PFSK-1 (cell line): Measurements from ENCODE around the gene EIPR1.
A peak's percentile ranks its signal among the peaks of the same experiment; 100 is the strongest.

Experiments
- FOXP2 ChIP-seq: optimal IDR thresholded peaks from 2 replicates; pipeline ENCODE3; 2011; ENCODE audit warnings: borderline replicate concordance, control low read depth, inconsistent platforms; ENCODE audit not compliant: insufficient read depth; ENCODE audit errors: extremely low read length, extremely low read depth
- POLR2AphosphoS5 ChIP-seq: IDR thresholded peaks from 2 replicates; pipeline ENCODE4 v1.6.1; 2012; ENCODE audit warnings: low read depth, mild to moderate bottlenecking, control low read depth, low read length, moderate library complexity
- SIN3A ChIP-seq: IDR thresholded peaks from 2 replicates; pipeline ENCODE4 v1.6.1; 2012; ENCODE audit warnings: mild to moderate bottlenecking, low read length, moderate library complexity, borderline replicate concordance; ENCODE audit not compliant: insufficient read depth
- TAF1 ChIP-seq: IDR thresholded peaks from 2 replicates; pipeline ENCODE4 v1.6.1; 2012; ENCODE audit warnings: low read length, control low read depth, borderline replicate concordance; ENCODE audit not compliant: insufficient read depth
- TF ChIP-seq, protein P1 (sequence below), 2 experiments: IDR thresholded peaks; 2 replicates each; pipeline versions ENCODE4 v1.6.1 to v1.8.0; 2011 to 2012; ENCODE audit warnings: low read depth in 2 of 2, low read length in 2 of 2, control low read depth in 1 of 2, inconsistent platforms in 1 of 2, mild to moderate bottlenecking in 1 of 2, moderate library complexity in 1 of 2; ENCODE audit not compliant: insufficient read depth in 1 of 2

Gene EIPR1

GRCh38 chr2:3251946-3252345 is 125.7 kb downstream of the EIPR1 start:
- no peak for TF ChIP-seq FOXP2
- TF ChIP-seq, protein P1, sequence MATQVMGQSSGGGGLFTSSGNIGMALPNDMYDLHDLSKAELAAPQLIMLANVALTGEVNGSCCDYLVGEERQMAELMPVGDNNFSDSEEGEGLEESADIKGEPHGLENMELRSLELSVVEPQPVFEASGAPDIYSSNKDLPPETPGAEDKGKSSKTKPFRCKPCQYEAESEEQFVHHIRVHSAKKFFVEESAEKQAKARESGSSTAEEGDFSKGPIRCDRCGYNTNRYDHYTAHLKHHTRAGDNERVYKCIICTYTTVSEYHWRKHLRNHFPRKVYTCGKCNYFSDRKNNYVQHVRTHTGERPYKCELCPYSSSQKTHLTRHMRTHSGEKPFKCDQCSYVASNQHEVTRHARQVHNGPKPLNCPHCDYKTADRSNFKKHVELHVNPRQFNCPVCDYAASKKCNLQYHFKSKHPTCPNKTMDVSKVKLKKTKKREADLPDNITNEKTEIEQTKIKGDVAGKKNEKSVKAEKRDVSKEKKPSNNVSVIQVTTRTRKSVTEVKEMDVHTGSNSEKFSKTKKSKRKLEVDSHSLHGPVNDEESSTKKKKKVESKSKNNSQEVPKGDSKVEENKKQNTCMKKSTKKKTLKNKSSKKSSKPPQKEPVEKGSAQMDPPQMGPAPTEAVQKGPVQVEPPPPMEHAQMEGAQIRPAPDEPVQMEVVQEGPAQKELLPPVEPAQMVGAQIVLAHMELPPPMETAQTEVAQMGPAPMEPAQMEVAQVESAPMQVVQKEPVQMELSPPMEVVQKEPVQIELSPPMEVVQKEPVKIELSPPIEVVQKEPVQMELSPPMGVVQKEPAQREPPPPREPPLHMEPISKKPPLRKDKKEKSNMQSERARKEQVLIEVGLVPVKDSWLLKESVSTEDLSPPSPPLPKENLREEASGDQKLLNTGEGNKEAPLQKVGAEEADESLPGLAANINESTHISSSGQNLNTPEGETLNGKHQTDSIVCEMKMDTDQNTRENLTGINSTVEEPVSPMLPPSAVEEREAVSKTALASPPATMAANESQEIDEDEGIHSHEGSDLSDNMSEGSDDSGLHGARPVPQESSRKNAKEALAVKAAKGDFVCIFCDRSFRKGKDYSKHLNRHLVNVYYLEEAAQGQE (IDR thresholded peaks at IDR 0.05; ENCODE audit: insufficient read depth in 1 of 2, low read depth in 2 of 2, low read length in 2 of 2) = peak; percentile 59 to 86

GRCh38 chr2:3249476-3249962 is 128.1 kb downstream of the EIPR1 start:
- TF ChIP-seq POLR2AphosphoS5 = no peak
- TF ChIP-seq, protein P1 (IDR thresholded peaks at IDR 0.05; ENCODE audit: insufficient read depth in 1 of 2, low read depth in 2 of 2, low read length in 2 of 2) = no peak
- TF ChIP-seq SIN3A = no peak
- TF ChIP-seq FOXP2 = no peak
- TF ChIP-seq TAF1 = no peak

DNA sequence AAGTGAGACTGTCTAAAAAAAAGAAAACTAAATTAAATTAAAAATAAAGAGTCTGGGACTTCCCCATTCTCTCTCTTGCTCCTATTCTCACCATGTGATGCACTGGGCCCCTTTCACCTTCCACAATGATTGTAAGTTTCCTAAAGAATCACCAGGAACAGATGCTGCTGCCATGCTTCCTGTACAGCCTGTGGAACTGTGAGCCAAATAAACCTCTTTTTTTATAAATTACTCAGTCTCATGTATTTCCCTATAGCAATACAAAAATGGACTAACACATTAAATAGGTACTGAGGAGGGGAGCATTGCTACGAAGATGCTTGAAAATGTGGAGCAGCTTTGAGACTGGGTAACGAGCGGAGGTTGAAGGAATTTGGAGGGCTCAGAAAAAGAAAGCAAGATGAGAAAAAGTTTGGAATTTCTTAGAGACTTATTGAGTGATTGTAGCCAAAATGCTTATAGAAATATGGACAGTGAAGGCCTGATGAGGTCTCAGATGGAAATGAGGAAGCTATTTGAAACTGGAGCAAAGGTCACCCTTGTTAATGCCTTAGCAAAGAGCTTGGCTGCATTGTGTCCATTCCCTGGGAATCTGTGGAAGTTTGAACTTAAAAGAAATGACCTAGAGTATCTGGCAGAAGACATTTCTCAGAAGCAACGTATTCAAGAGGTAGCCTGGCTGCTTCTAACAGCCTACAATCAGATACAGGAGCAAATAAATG is 128.7 kb downstream of the EIPR1 start:
- TF ChIP-seq FOXP2 (no peak), SIN3A (no peak), TAF1 (no peak), POLR2AphosphoS5 (no peak)
- TF ChIP-seq, protein P1 (IDR thresholded peaks at IDR 0.05; ENCODE audit: insufficient read depth in 1 of 2, low read depth in 2 of 2, low read length in 2 of 2) = no peak

DNA sequence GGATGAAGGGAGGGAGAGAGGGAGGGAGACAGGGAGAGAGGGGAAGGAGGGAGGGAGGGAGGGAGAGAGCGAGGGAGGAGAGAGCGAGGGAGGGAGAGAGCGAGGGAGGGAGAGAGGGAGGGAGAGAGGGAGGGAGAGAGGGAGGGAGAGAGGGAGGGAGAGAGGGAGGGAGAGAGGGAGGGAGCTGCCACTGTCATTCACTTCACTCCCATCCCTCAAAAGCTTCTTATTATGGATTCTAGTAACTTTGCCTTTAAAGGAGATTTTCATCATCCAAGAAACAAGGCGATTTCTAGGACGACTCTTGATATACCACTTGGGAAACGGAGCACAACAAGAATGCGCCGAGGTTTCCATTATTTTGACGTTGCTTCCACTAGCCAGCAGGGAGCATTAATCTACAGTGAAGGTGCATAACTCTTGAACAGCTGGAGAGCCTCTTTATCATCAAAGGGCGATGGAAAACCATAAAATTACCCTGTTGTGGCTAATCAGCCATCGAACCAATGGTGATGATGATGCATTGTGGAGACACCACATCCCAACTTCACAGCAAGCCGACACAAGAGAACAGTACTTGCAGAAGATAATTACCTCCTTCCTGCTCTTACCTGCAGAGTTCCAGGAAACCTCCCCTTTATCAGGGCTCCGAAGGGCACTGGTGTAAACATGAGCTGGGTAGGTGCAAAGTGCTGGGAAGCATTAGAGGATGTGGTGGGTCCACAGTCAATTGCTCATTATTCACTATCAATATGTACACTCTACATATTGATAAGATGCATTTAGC is 130.5 kb downstream of the EIPR1 start:
- no peak for TF ChIP-seq POLR2AphosphoS5
- no peak for TF ChIP-seq FOXP2
- no peak for TF ChIP-seq TAF1
- TF ChIP-seq, protein P1 (IDR thresholded peaks at IDR 0.05; ENCODE audit: insufficient read depth in 1 of 2, low read depth in 2 of 2, low read length in 2 of 2) = no peak
- TF ChIP-seq SIN3A = no peak
